Activated CD4-positive, alpha-beta T cell treated with anti-CD3 and anti-CD28 coated beads, Interleukin-2, amount 10 ng/mL, durations not matched to agents 7 days and 5 days (primary cell): ENCODE data around the gene PSMD12. TPM values are rescaled to one million over a fixed set of nuclear protein-coding genes. Genes with fewer than 3 reads are reported as not detected.

Experiments used
- CTCF ChIA-PET: fragments of 350-600 bp; sonication (Branson Sonifier 250); formaldehyde crosslinking; loops from one replicate; lab custom pipeline; 2021; ENCODE audit warnings: antibody characterized with exemption; lab: Charles Lee
- POLR2A ChIA-PET: fragments of 350-600 bp; sonication (Branson Sonifier 250); formaldehyde crosslinking; loops from one replicate; lab custom pipeline; 2021; ENCODE audit warnings: antibody characterized with exemption; lab: Charles Lee
- DNase-seq: peaks from one replicate; pipeline ENCODE4 v3.0.0-alpha.2; 2020
- H3K27ac Mint-ChIP-seq: one replicate; pipeline ENCODE4 v1.8.0; 2021; ENCODE audit warnings: mild to moderate bottlenecking, moderate library complexity, mixed read lengths
- H3K27me3 Mint-ChIP-seq: one replicate; pipeline ENCODE4 v1.8.0; 2021; ENCODE audit warnings: mixed read lengths
- H3K36me3 Mint-ChIP-seq: one replicate; pipeline ENCODE4 v1.8.0; 2021; ENCODE audit warnings: low read depth, mixed read lengths
- H3K4me1 Mint-ChIP-seq: one replicate; pipeline ENCODE4 v1.8.0; 2021; ENCODE audit warnings: mixed read lengths
- H3K4me3 Mint-ChIP-seq: one replicate; pipeline ENCODE4 v1.8.0; 2021; ENCODE audit warnings: mild to moderate bottlenecking, moderate library complexity, mixed read lengths
- H3K9me3 Mint-ChIP-seq: one replicate; pipeline ENCODE4 v1.8.0; 2021; ENCODE audit warnings: mixed read lengths
- total RNA-seq, 2 experiments: library from RNA; stranded (reverse); gene quantifications; one replicate each; pipeline ENCODE4 v1.2.3, GENCODE V29; 2021

The PSMD12 gene
- total RNA-seq, 2 experiments from 2014 or later, result 42.4 to 47.5 TPM

GRCh38 chr17:67381929-67382257 lies 15.5 kb upstream of the PSMD12 start:
- peak overlapping the region; percentile 46 for H3K27ac Mint-ChIP-seq
- ChIA-PET CTCF (interaction anchor here (0.8 to 5.8 kb wide), 2 partner anchors 59 to 94 kb away, joined by 3 to 55 read pairs; no protein-coding TSS in a partner anchor), POLR2A (no interaction called here)
- no peak for DNase-seq
- no peak overlapping the region for H3K4me3 Mint-ChIP-seq
- H3K4me1 Mint-ChIP-seq, result peaks cover 44% of the 10 kb centered on the region
- no peaks in the 10 kb centered on the region for H3K27me3 Mint-ChIP-seq
- peaks cover 39% of the 10 kb centered on the region for H3K36me3 Mint-ChIP-seq
- no peaks in the 10 kb centered on the region for H3K9me3 Mint-ChIP-seq

DNA sequence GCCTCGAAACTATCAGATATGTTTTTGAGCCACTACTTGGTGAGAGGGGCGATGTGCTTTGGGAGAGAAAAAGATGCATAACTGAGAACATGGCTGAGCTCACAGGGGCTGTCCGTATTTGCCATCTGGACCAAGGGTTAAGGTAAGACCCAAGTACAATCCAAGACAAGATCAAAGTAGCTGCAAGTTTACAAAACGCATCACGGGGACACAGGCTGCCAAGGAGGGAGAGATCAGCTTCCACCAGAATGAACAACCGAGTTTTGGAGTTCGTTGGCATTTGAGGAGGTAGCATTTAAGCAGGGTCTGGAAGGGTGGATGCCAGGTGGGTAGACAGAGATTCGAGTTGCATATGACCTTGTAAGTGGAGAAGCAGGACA lies 12.9 kb upstream of the PSMD12 start:
- no peaks in the 10 kb centered on the region for H3K9me3 Mint-ChIP-seq
- H3K27me3 Mint-ChIP-seq, result no peaks in the 10 kb centered on the region
- H3K4me1 Mint-ChIP-seq, result peaks cover 53% of the 10 kb centered on the region
- ChIA-PET CTCF (interaction anchor here (0.7 to 5.8 kb wide), 24 partner anchors 10 to 269 kb away, joined by 3 to 55 read pairs (median 4); partner anchors contain the start of gene PSMD12), POLR2A (no interaction called here)
- peaks cover 31% of the 10 kb centered on the region for H3K36me3 Mint-ChIP-seq
- H3K27ac Mint-ChIP-seq, result peak overlapping the region; percentile 88
- H3K4me3 Mint-ChIP-seq, result peak overlapping the region; percentile 81
- DNase-seq, result no peak

- Mint-ChIP-seq H3K27ac (peak overlapping the region; percentile 88), H3K36me3 (peaks cover 25% of the 10 kb centered on the region), H3K9me3 (no peaks in the 10 kb centered on the region), H3K27me3 (no peaks in the 10 kb centered on the region), H3K4me1 (peaks cover 51% of the 10 kb centered on the region), H3K4me3 (peak overlapping the region; percentile 85)
- CTCF ChIA-PET, result interaction anchor here (0.6 to 5.8 kb wide), 29 partner anchors 9 to 336 kb away, joined by 3 to 55 read pairs (median 4); partner anchors contain the start of gene PSMD12
- POLR2A ChIA-PET, result no interaction called here
- DNase-seq, result peak; percentile 81
These were observed 12.3 kb upstream of the PSMD12 start for GRCh38 chr17:67378454-67379250.

- CTCF ChIA-PET, result interaction anchor here (0.6 to 5.8 kb wide), 24 partner anchors 8 to 337 kb away, joined by 3 to 55 read pairs (median 5); partner anchors contain the start of gene PSMD12
- Mint-ChIP-seq H3K4me3 (peak overlapping the region; percentile 85), H3K27me3 (no peaks in the 10 kb centered on the region), H3K27ac (peak overlapping the region; percentile 92), H3K4me1 (peaks cover 48% of the 10 kb centered on the region), H3K9me3 (no peaks in the 10 kb centered on the region), H3K36me3 (peaks cover 21% of the 10 kb centered on the region)
- POLR2A ChIA-PET, result interaction anchor here (0.6 kb wide), 2 partner anchors 13 kb away, joined by 3 read pairs; no protein-coding TSS in a partner anchor
- peak; percentile 62 for DNase-seq
These were observed 11.4 kb upstream of the PSMD12 start for GRCh38 chr17:67377488-67378453.

- H3K4me1 Mint-ChIP-seq, result peaks cover 43% of the 10 kb centered on the region
- peak; percentile 90 for DNase-seq
- CTCF ChIA-PET, result interaction anchor here (1.2 to 3.8 kb wide), 8 partner anchors 8 to 312 kb away, joined by 3 to 27 read pairs (median 6); partner anchors contain the start of gene PSMD12
- H3K27me3 Mint-ChIP-seq, result no peaks in the 10 kb centered on the region
- POLR2A ChIA-PET, result interaction anchor here (0.6 to 0.8 kb wide), 3 partner anchors 12 to 363 kb away, joined by 3 to 4 read pairs (median 3); no protein-coding TSS in a partner anchor
- H3K27ac Mint-ChIP-seq, result peak within 1 kb of the TSS; percentile 92
- H3K9me3 Mint-ChIP-seq, result no peaks in the 10 kb centered on the region
- peak within 1 kb of the TSS; percentile 85 for H3K4me3 Mint-ChIP-seq
- peaks cover 18% of the 10 kb centered on the region for H3K36me3 Mint-ChIP-seq
These were observed 10.5 kb upstream of the PSMD12 start, which contains the start of gene PITPNC1 for GRCh38 chr17:67376737-67377487. Gene PITPNC1 (plus strand): TSS chr17:67377281.

DNA sequence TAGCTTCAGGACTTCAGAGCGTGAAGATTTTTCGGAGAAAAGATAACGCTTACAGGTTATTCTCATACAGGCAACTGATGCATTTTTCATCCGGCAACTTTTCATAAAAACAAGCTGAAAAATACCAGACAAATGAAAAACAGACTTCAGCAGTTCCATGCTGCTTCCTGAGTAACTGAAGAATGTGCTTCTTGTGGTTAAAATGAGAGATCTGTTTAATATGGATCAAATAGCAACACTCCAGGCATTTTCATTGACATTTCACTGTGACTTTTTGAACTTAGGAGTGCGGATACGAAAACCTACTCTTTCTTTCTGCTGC lies 10.0 kb upstream of the PSMD12 start:
- H3K4me1 Mint-ChIP-seq, result peaks cover 39% of the 10 kb centered on the region
- peak overlapping the region; percentile 85 for H3K4me3 Mint-ChIP-seq
- CTCF ChIA-PET, result interaction anchor here (0.6 to 3.8 kb wide), 5 partner anchors 99 to 472 kb away, joined by 3 to 27 read pairs (median 4); no protein-coding TSS in a partner anchor
- H3K27ac Mint-ChIP-seq, result peak overlapping the region; percentile 90
- DNase-seq, result no peak
- POLR2A ChIA-PET, result interaction anchor here (0.6 to 0.8 kb wide), 2 partner anchors 305 to 364 kb away, joined by 3 to 4 read pairs; no protein-coding TSS in a partner anchor
- H3K9me3 Mint-ChIP-seq, result no peaks in the 10 kb centered on the region
- H3K27me3 Mint-ChIP-seq, result no peaks in the 10 kb centered on the region
- H3K36me3 Mint-ChIP-seq, result peaks cover 14% of the 10 kb centered on the region

GRCh38 chr17:67375716-67376115 lies 9.3 kb upstream of the PSMD12 start:
- POLR2A ChIA-PET, result interaction anchor here (0.6 to 0.8 kb wide), 2 partner anchors 306 to 364 kb away, joined by 3 to 4 read pairs; no protein-coding TSS in a partner anchor
- H3K4me1 Mint-ChIP-seq, result peaks cover 39% of the 10 kb centered on the region

GRCh38 chr17:67375054-67375427 lies 8.7 kb upstream of the PSMD12 start:
- CTCF ChIA-PET, result interaction anchor here (0.5 to 3.8 kb wide), 21 partner anchors 10 to 342 kb away, joined by 3 to 27 read pairs (median 3); partner anchors contain the start of gene PSMD12
- H3K27ac Mint-ChIP-seq, result no peak overlapping the region
- POLR2A ChIA-PET, result interaction anchor here (0.5 kb wide), 1 partner anchor 10 kb away, joined by 7 read pairs; no protein-coding TSS in a partner anchor

More at GRCh38 chr17:67375716-67376115, 9.3 kb upstream of the PSMD12 start:
- DNase-seq, result no peak
- no peaks in the 10 kb centered on the region for H3K9me3 Mint-ChIP-seq
- no peak overlapping the region for H3K27ac Mint-ChIP-seq
- H3K36me3 Mint-ChIP-seq, result peaks cover 14% of the 10 kb centered on the region
- H3K27me3 Mint-ChIP-seq, result no peaks in the 10 kb centered on the region
- peak overlapping the region; percentile 15 for H3K4me3 Mint-ChIP-seq
- CTCF ChIA-PET, result interaction anchor here (0.6 to 3.8 kb wide), 14 partner anchors 11 to 471 kb away, joined by 3 to 27 read pairs (median 4); partner anchors contain the start of gene PSMD12

GRCh38 chr17:67374329-67375053 lies 8.1 kb upstream of the PSMD12 start:
- no peaks in the 10 kb centered on the region for H3K9me3 Mint-ChIP-seq
- CTCF ChIA-PET, result interaction anchor here (0.5 to 3.8 kb wide), 22 partner anchors 9 to 1176 kb away, joined by 3 to 27 read pairs (median 3); partner anchors contain the start of gene PSMD12
- peaks cover 32% of the 10 kb centered on the region for H3K4me1 Mint-ChIP-seq
- peak overlapping the region; percentile 38 for H3K4me3 Mint-ChIP-seq
- DNase-seq, result peak; percentile 91
- H3K27me3 Mint-ChIP-seq, result no peaks in the 10 kb centered on the region
- H3K27ac Mint-ChIP-seq, result no peak overlapping the region
- POLR2A ChIA-PET, result interaction anchor here (0.5 kb wide), 1 partner anchor 9 kb away, joined by 7 read pairs; no protein-coding TSS in a partner anchor
- H3K36me3 Mint-ChIP-seq, result peaks cover 6% of the 10 kb centered on the region

More at GRCh38 chr17:67375054-67375427, 8.7 kb upstream of the PSMD12 start:
- no peaks in the 10 kb centered on the region for H3K9me3 Mint-ChIP-seq
- DNase-seq, result no peak
- peak overlapping the region; percentile 15 for H3K4me3 Mint-ChIP-seq
- H3K36me3 Mint-ChIP-seq, result peaks cover 11% of the 10 kb centered on the region
- peaks cover 33% of the 10 kb centered on the region for H3K4me1 Mint-ChIP-seq
- H3K27me3 Mint-ChIP-seq, result no peaks in the 10 kb centered on the region

- Mint-ChIP-seq H3K4me3 (no peak overlapping the region), H3K4me1 (peaks cover 30% of the 10 kb centered on the region), H3K9me3 (no peaks in the 10 kb centered on the region), H3K36me3 (no peaks in the 10 kb centered on the region), H3K27ac (no peak overlapping the region), H3K27me3 (no peaks in the 10 kb centered on the region)
- DNase-seq, result no peak
- POLR2A ChIA-PET, result no interaction called here
- CTCF ChIA-PET, result interaction anchor here (0.6 to 3.8 kb wide), 6 partner anchors 18 to 222 kb away, joined by 3 to 27 read pairs (median 4); no protein-coding TSS in a partner anchor
These were observed 6.4 kb upstream of the PSMD12 start for GRCh38 chr17:67372751-67373150.
